Loucy (cell line): Measurements from ENCODE around the gene RABGAP1.
A peak's percentile ranks its signal among the peaks of the same experiment; 100 is the strongest.

ENCODE experiments used
- H2AFZ ChIP-seq: fragments of 200-600 bp; sonication (generic); 2 replicates; pipeline ENCODE4 v1.6.0; 2016; ENCODE audit warnings: antibody characterized with exemption, mild to moderate bottlenecking, low read length, moderate library complexity
- H3F3A ChIP-seq: fragments of 200-600 bp; 2 replicates; pipeline ENCODE4 v1.6.0; 2016; ENCODE audit warnings: antibody characterized with exemption, low read depth, mild to moderate bottlenecking
- H3K27me3 ChIP-seq: fragments of 200-600 bp; sonication (generic); 2 replicates; pipeline ENCODE4 v1.6.1; 2014; ENCODE audit warnings: low read length, mild to moderate bottlenecking; ENCODE audit not compliant: insufficient read depth, poor library complexity, severe bottlenecking
- H3K36me3 ChIP-seq: fragments of 200-600 bp; sonication (generic); 2 replicates; pipeline ENCODE4 v1.6.1; 2016; ENCODE audit warnings: low read length; ENCODE audit not compliant: insufficient read depth
- H3K4me1 ChIP-seq: fragments of 200-600 bp; sonication (generic); 2 replicates; pipeline ENCODE4 v1.5.1; 2014; ENCODE audit warnings: low read length, mild to moderate bottlenecking; ENCODE audit not compliant: insufficient read depth, poor library complexity, severe bottlenecking
- H3K4me2 ChIP-seq: fragments of 200-600 bp; sonication (generic); 2 replicates; pipeline ENCODE4 v1.6.0; 2014; ENCODE audit warnings: antibody characterized with exemption, low read length, low read depth, mild to moderate bottlenecking; ENCODE audit not compliant: poor library complexity, severe bottlenecking
- H3K4me3 ChIP-seq: fragments of 200-600 bp; sonication (generic); 2 replicates; pipeline ENCODE4 v1.5.1; 2014; ENCODE audit warnings: low read length, mild to moderate bottlenecking, mixed read lengths; ENCODE audit not compliant: poor library complexity, severe bottlenecking
- H3K79me2 ChIP-seq: fragments of 200-600 bp; sonication (generic); 2 replicates; pipeline ENCODE4 v1.6.1; 2014; ENCODE audit warnings: low read length; ENCODE audit not compliant: insufficient read depth
- H3K9ac ChIP-seq: fragments of 200-600 bp; sonication (generic); 2 replicates; pipeline ENCODE4 v1.6.0; 2014; ENCODE audit warnings: mild to moderate bottlenecking, low read depth, low read length, moderate library complexity; ENCODE audit not compliant: poor library complexity, severe bottlenecking
- H3K9me2 ChIP-seq: fragments of 200-600 bp; sonication (generic); replicated peaks from 2 replicates; pipeline ENCODE4 v1.6.1; 2016; ENCODE audit warnings: low read depth, low read length, mixed read lengths
- H3K9me3 ChIP-seq: fragments of 200-600 bp; sonication (generic); 2 replicates; pipeline ENCODE4 v1.6.1; 2014; ENCODE audit warnings: mild to moderate bottlenecking, antibody characterized with exemption, low read length, low read depth; ENCODE audit not compliant: insufficient read depth
- H4K20me1 ChIP-seq: fragments of 200-600 bp; sonication (generic); 2 replicates; pipeline ENCODE4 v1.6.0; 2014; ENCODE audit warnings: antibody characterized with exemption, low read length, mild to moderate bottlenecking; ENCODE audit not compliant: insufficient read depth, poor library complexity, severe bottlenecking
- CTCF ChIP-seq: fragments of 200-600 bp; sonication (generic); conservative IDR thresholded peaks from 2 replicates; pipeline ENCODE4 v1.5.1; 2014; ENCODE audit warnings: mild to moderate bottlenecking, antibody characterized with exemption, low read length
- EZH2phosphoT487 ChIP-seq: fragments of 200-600 bp; IDR thresholded peaks from 2 replicates; pipeline ENCODE4 v1.6.1; 2018; ENCODE audit warnings: antibody characterized with exemption, mild to moderate bottlenecking, moderate library complexity, borderline replicate concordance

The RABGAP1 gene

GRCh38 chr9:122988141-122988540 is 47.3 kb downstream of the RABGAP1 start:
- TF ChIP-seq CTCF = no peak
- TF ChIP-seq EZH2phosphoT487 = no peak
- H3K36me3 ChIP-seq = peaks cover 45% of the 10 kb centered on the region
- H3K4me3 ChIP-seq = no peak overlapping the region

GRCh38 chr9:122988920-122989621 is 48.3 kb downstream of the RABGAP1 start:
- H3K27me3 ChIP-seq = no peaks in the 10 kb centered on the region
- no peak overlapping the region for H3K9ac ChIP-seq
- TF ChIP-seq CTCF (no peak), EZH2phosphoT487 (no peak)
- H3K4me2 ChIP-seq = no peak overlapping the region
- H3K9me2 ChIP-seq = no peaks in the 10 kb centered on the region
- no peaks in the 10 kb centered on the region for H3K9me3 ChIP-seq
- peaks cover 45% of the 10 kb centered on the region for H3K36me3 ChIP-seq
- H3K4me1 ChIP-seq = no peaks in the 10 kb centered on the region
- H2AFZ ChIP-seq = no peak overlapping the region
- no peaks in the 10 kb centered on the region for H3K79me2 ChIP-seq
- no peak overlapping the region for H3K4me3 ChIP-seq
- H3F3A ChIP-seq = no peaks in the 10 kb centered on the region
- no peaks in the 10 kb centered on the region for H4K20me1 ChIP-seq

More at GRCh38 chr9:122988141-122988540, 47.3 kb downstream of the RABGAP1 start:
- Histone ChIP-seq H3K4me2 (no peak overlapping the region), H3K79me2 (no peaks in the 10 kb centered on the region), H3K9me2 (no peaks in the 10 kb centered on the region), H3K9ac (no peak overlapping the region), H3K9me3 (no peaks in the 10 kb centered on the region), H3K4me1 (no peaks in the 10 kb centered on the region), H2AFZ (no peak overlapping the region), H3F3A (no peaks in the 10 kb centered on the region), H3K27me3 (no peaks in the 10 kb centered on the region), H4K20me1 (no peaks in the 10 kb centered on the region)

- peak; percentile 82 for TF ChIP-seq CTCF
- TF ChIP-seq EZH2phosphoT487 = no peak
- H3K9ac ChIP-seq = no peak overlapping the region
These were observed 50.6 kb downstream of the RABGAP1 start for GRCh38 chr9:122991370-122991830.

More at GRCh38 chr9:122991370-122991830, 50.6 kb downstream of the RABGAP1 start:
- Histone ChIP-seq H3K4me2 (no peak overlapping the region), H3K4me3 (no peak overlapping the region), H3F3A (no peaks in the 10 kb centered on the region), H3K9me3 (no peaks in the 10 kb centered on the region), H3K36me3 (peaks cover 35% of the 10 kb centered on the region), H3K27me3 (no peaks in the 10 kb centered on the region), H3K9me2 (no peaks in the 10 kb centered on the region), H3K4me1 (no peaks in the 10 kb centered on the region), H2AFZ (no peak overlapping the region), H3K79me2 (no peaks in the 10 kb centered on the region), H4K20me1 (no peaks in the 10 kb centered on the region)
